Endodermal cell (in vitro differentiated cells): ENCODE results near the gene SYP. TPM values are rescaled to one million over a fixed set of nuclear protein-coding genes. Genes with fewer than 3 reads are reported as not detected.
"Not testable (repeated sequence)": the region's sequence is repeated elsewhere in the genome, so short reads cannot be mapped to it uniquely, and the experiment has no call there.

ENCODE experiments used
- DNase-seq: peaks from one replicate; pipeline ENCODE4 v3.0.0-alpha.2; 2017
- H3K27ac ChIP-seq: 2 replicates; pipeline ENCODE4 v1.5.1; 2013; ENCODE audit warnings: mild to moderate bottlenecking, low read depth, low read length, moderate library complexity
- H3K27me3 ChIP-seq: 2 replicates; pipeline ENCODE4 v1.6.1; 2013; ENCODE audit warnings: mild to moderate bottlenecking, low read length, moderate library complexity; ENCODE audit not compliant: insufficient read depth, control insufficient read depth, poor library complexity, severe bottlenecking
- H3K36me3 ChIP-seq: 2 replicates; pipeline ENCODE4 v1.7.0; 2013; ENCODE audit warnings: mild to moderate bottlenecking, low read length, moderate library complexity; ENCODE audit not compliant: control insufficient read depth, insufficient read depth
- H3K4me1 ChIP-seq: one replicate; pipeline ENCODE4 v1.7.0; 2013; ENCODE audit warnings: low read length; ENCODE audit not compliant: control insufficient read depth, insufficient read depth
- H3K4me3 ChIP-seq: 2 replicates; pipeline ENCODE4 v1.5.1; 2013; ENCODE audit warnings: mild to moderate bottlenecking, low read length, moderate library complexity
- H3K9ac ChIP-seq: 2 replicates; pipeline ENCODE4 v1.6.1; 2013; ENCODE audit warnings: mild to moderate bottlenecking, low read length, moderate library complexity; ENCODE audit not compliant: poor library complexity, severe bottlenecking; ENCODE audit errors: extremely low read depth
- H3K9me3 ChIP-seq: 2 replicates; pipeline ENCODE4 v1.6.1; 2013; ENCODE audit warnings: mild to moderate bottlenecking, low read length, moderate library complexity; ENCODE audit not compliant: control insufficient read depth
- H3K27ac Mint-ChIP-seq: 2 replicates; pipeline ENCODE4 v1.8.0; 2020; ENCODE audit warnings: mixed read lengths
- H3K27me3 Mint-ChIP-seq: 2 replicates; pipeline ENCODE4 v1.8.0; 2021; ENCODE audit warnings: mild to moderate bottlenecking, mixed read lengths; ENCODE audit not compliant: insufficient read depth
- H3K36me3 Mint-ChIP-seq: 2 replicates; pipeline ENCODE4 v1.8.0; 2020; ENCODE audit warnings: low read depth, mixed read lengths
- H3K4me1 Mint-ChIP-seq: 2 replicates; pipeline ENCODE4 v1.8.0; 2020; ENCODE audit warnings: mixed read lengths
- H3K4me3 Mint-ChIP-seq: 2 replicates; pipeline ENCODE4 v1.8.0; 2020; ENCODE audit warnings: mild to moderate bottlenecking, moderate library complexity, mixed read lengths
- H3K9me3 Mint-ChIP-seq: 2 replicates; pipeline ENCODE4 v1.8.0; 2020; ENCODE audit warnings: mild to moderate bottlenecking, mixed read lengths
- CTCF ChIP-seq: fragments of 200-600 bp; sonication (generic); conservative IDR thresholded peaks from 2 replicates; pipeline ENCODE4 v1.5.0; 2021; ENCODE audit warnings: antibody characterized with exemption, mild to moderate bottlenecking
- WGBS, 2 experiments: methylation state at CpG; one replicate each; pipeline versions ENCODE4 v1.1.5 to v1.1.7; 2013; ENCODE audit warnings: missing lambda C conversion rate in 2 of 2, mixed read lengths in 1 of 2; ENCODE audit not compliant: insufficient coverage in 1 of 2, insufficient read length in 1 of 2; 5-methylcytosine and 5-hydroxymethylcytosine counted together
- total RNA-seq, 2 donors: library from RNA; stranded (reverse); fragmentation: NEBNext Ultra II Directional in 1 of 2; extraction: Animal tissue kit (Norgen Biotek cat#: 25700) in 1 of 2; gene quantifications; 2 replicates in 1 of 2; 3 replicates in 1 of 2; pipeline ENCODE4 v1.2.1, GENCODE V29; 2021

SYP gene
- total RNA-seq, 2 donors from 2014 or later = 0.48 to 0.51 TPM

GRCh38 chrX:49148390-49149100 is 51.4 kb downstream of the SYP start:
- H3K9me3 Mint-ChIP-seq = peaks cover 44% of the 10 kb centered on the region
- not testable (repeated sequence) for H3K4me3 ChIP-seq, H3K4me1 ChIP-seq, H3K36me3 ChIP-seq, H3K9ac ChIP-seq, H3K27ac ChIP-seq, H3K27me3 Mint-ChIP-seq, H3K4me3 Mint-ChIP-seq, H3K27ac Mint-ChIP-seq, H3K9me3 ChIP-seq, DNase-seq, H3K4me1 Mint-ChIP-seq, H3K27me3 ChIP-seq, H3K36me3 Mint-ChIP-seq
- 92 to 93% methylated on average over 14 to 20 of the region's 21 CpGs for WGBS, 2 experiments

GRCh38 chrX:49147936-49148335 is 52.1 kb downstream of the SYP start:
- Mint-ChIP-seq H3K27me3 (peaks cover 2% of the 10 kb centered on the region), H3K4me1 (no peaks in the 10 kb centered on the region), H3K27ac (no peak overlapping the region), H3K36me3 (peaks cover 3% of the 10 kb centered on the region), H3K9me3 (peaks cover 47% of the 10 kb centered on the region), H3K4me3 (no peak overlapping the region)
- H3K27ac ChIP-seq = no peak overlapping the region
- H3K9me3 ChIP-seq = no peaks in the 10 kb centered on the region
- H3K36me3 ChIP-seq = no peaks in the 10 kb centered on the region
- no peak overlapping the region for H3K9ac ChIP-seq
- no peaks in the 10 kb centered on the region for H3K27me3 ChIP-seq
- H3K4me1 ChIP-seq = no peaks in the 10 kb centered on the region
- no peak for DNase-seq
- 83 to 90% methylated on average over 2 to 13 of the region's 13 CpGs for WGBS, 2 experiments
- H3K4me3 ChIP-seq = no peak overlapping the region
- no peak for TF ChIP-seq CTCF

- H3K27ac Mint-ChIP-seq = no peak overlapping the region
- H3K9me3 Mint-ChIP-seq = peaks cover 50% of the 10 kb centered on the region
- Histone ChIP-seq H3K4me3 (no peak overlapping the region), H3K9ac (no peak overlapping the region), H3K36me3 (no peaks in the 10 kb centered on the region), H3K4me1 (no peaks in the 10 kb centered on the region), H3K27me3 (no peaks in the 10 kb centered on the region), H3K9me3 (no peaks in the 10 kb centered on the region), H3K27ac (no peak overlapping the region)
- H3K4me3 Mint-ChIP-seq = no peak overlapping the region
- WGBS, 2 experiments = 85 to 94% methylated on average over 4 to 8 of the region's 8 CpGs
- no peak for DNase-seq
- H3K27me3 Mint-ChIP-seq = peaks cover 2% of the 10 kb centered on the region
- H3K36me3 Mint-ChIP-seq = peaks cover 3% of the 10 kb centered on the region
- no peak for TF ChIP-seq CTCF
- H3K4me1 Mint-ChIP-seq = no peaks in the 10 kb centered on the region
Measured at GRCh38 chrX:49147282-49147681, 52.7 kb downstream of the SYP start.

GRCh38 chrX:49143154-49143553 is 56.8 kb downstream of the SYP start:
- H3K4me1 Mint-ChIP-seq, H3K4me1 ChIP-seq, H3K27me3 Mint-ChIP-seq: not testable (repeated sequence)

More at GRCh38 chrX:49143154-49143553, 56.8 kb downstream of the SYP start:
- H3K4me3 Mint-ChIP-seq, H3K27me3 ChIP-seq, H3K27ac Mint-ChIP-seq, H3K9ac ChIP-seq, H3K4me3 ChIP-seq, DNase-seq, H3K27ac ChIP-seq, H3K36me3 ChIP-seq, H3K36me3 Mint-ChIP-seq: not testable (repeated sequence)
- peaks cover 65% of the 10 kb centered on the region for H3K9me3 Mint-ChIP-seq
- WGBS, 2 experiments = 80 to 87% methylated on average over 2 to 7 of the region's 7 CpGs
- H3K9me3 ChIP-seq = peaks cover 18% of the 10 kb centered on the region
